ENCODE data around the gene TNS3. TPM values are rescaled to one million over a fixed set of nuclear protein-coding genes. Genes with fewer than 3 reads are reported as not detected.

Gene TNS3
- polyA plus RNA-seq, 3 donors, result 5.2 to 30.3 (median 7.9) TPM

GRCh38 chr7:47418601-47419309 lies 163.2 kb downstream of the TNS3 start:
- no peak for TF ChIP-seq CTCF (IDR thresholded peaks at IDR 0.05)
- no peak overlapping the region for H3K4me3 Mint-ChIP-seq
- Histone ChIP-seq H4K20me1 (ENCODE audit: insufficient read depth, low read length) (peaks cover 17% of the 10 kb centered on the region), H3K36me3 (replicated peaks in 1 of 2; ENCODE audit: control insufficient read depth in 1 of 2, insufficient read depth in 2 of 2, low read length in 2 of 2) (peaks cover 80 to 100% of the 10 kb centered on the region in 2 donors), H3K9ac (ENCODE audit: insufficient read depth, low read length, poor library complexity, severe bottlenecking) (no peak overlapping the region), H2AFZ (ENCODE audit: insufficient read depth, low read depth, low read length, poor library complexity, severe bottlenecking) (no peak overlapping the region), H3K27me3 (ENCODE audit: control insufficient read depth in 2 of 2, insufficient read depth in 2 of 2, low read length in 2 of 2) (no peaks in the 10 kb centered on the region), H3K4me1 (ENCODE audit: control insufficient read depth in 1 of 2, insufficient read depth in 2 of 2, low read length in 2 of 2) (peaks cover 0 to 8% of the 10 kb centered on the region in 2 donors), H3K4me2 (replicated peaks; ENCODE audit: extremely low read depth, low read length, poor library complexity, severe bottlenecking) (no peak overlapping the region), H3K27ac (ENCODE audit: low read depth in 1 of 2, low read length in 2 of 2) (peak overlapping the region in 1 of 2 donors; percentile 41), H3K79me2 (ENCODE audit: insufficient read depth, low read length) (no peaks in the 10 kb centered on the region), H3K4me3 (replicated peaks in 1 of 3; ENCODE audit: low read depth in 2 of 3, low read length in 3 of 3) (no peak overlapping the region), H3K9me3 (replicated peaks in 1 of 2; ENCODE audit: control insufficient read depth in 1 of 2, insufficient read depth in 1 of 2, low read length in 2 of 2) (no peaks in the 10 kb centered on the region)
- H3K36me3 Mint-ChIP-seq, result peaks cover 92 to 96% of the 10 kb centered on the region in 2 donors
- intact Hi-C loops (cut with micrococcal nuclease), result no loop called here
- no peak for DNase-seq
- H3K27ac Mint-ChIP-seq, result peak overlapping the region in 2 of 7 donors; percentile 46 to 52
- peaks cover 8% of the 10 kb centered on the region for H3K4me1 Mint-ChIP-seq
- H3K27me3 Mint-ChIP-seq (ENCODE audit: low read depth in 3 of 3), result peaks cover 0 to 2% (median 0%) of the 10 kb centered on the region in 3 donors
- peaks cover 0 to 4% (median 2%) of the 10 kb centered on the region in 7 donors for H3K9me3 Mint-ChIP-seq
- WGBS (ENCODE audit: insufficient coverage), result 100% methylated on average over 1 of the region's 5 CpGs

GRCh38 chr7:47416492-47417480 lies 165.1 kb downstream of the TNS3 start:
- Histone ChIP-seq H3K27ac (ENCODE audit: low read depth in 1 of 2, low read length in 2 of 2) (no peak overlapping the region), H3K36me3 (replicated peaks in 1 of 2; ENCODE audit: control insufficient read depth in 1 of 2, insufficient read depth in 2 of 2, low read length in 2 of 2) (peaks cover 75 to 100% of the 10 kb centered on the region in 2 donors), H3K79me2 (ENCODE audit: insufficient read depth, low read length) (no peaks in the 10 kb centered on the region), H3K9me3 (replicated peaks in 1 of 2; ENCODE audit: control insufficient read depth in 1 of 2, insufficient read depth in 1 of 2, low read length in 2 of 2) (no peaks in the 10 kb centered on the region), H3K4me2 (replicated peaks; ENCODE audit: extremely low read depth, low read length, poor library complexity, severe bottlenecking) (no peak overlapping the region), H3K4me1 (ENCODE audit: control insufficient read depth in 1 of 2, insufficient read depth in 2 of 2, low read length in 2 of 2) (peaks cover 0 to 4% of the 10 kb centered on the region in 2 donors), H4K20me1 (ENCODE audit: insufficient read depth, low read length) (peaks cover 17% of the 10 kb centered on the region), H3K27me3 (ENCODE audit: control insufficient read depth in 2 of 2, insufficient read depth in 2 of 2, low read length in 2 of 2) (no peaks in the 10 kb centered on the region), H3K9ac (ENCODE audit: insufficient read depth, low read length, poor library complexity, severe bottlenecking) (no peak overlapping the region), H3K4me3 (replicated peaks in 1 of 3; ENCODE audit: low read depth in 2 of 3, low read length in 3 of 3) (no peak overlapping the region), H2AFZ (ENCODE audit: insufficient read depth, low read depth, low read length, poor library complexity, severe bottlenecking) (no peak overlapping the region)
- WGBS (ENCODE audit: insufficient coverage), result 94% methylated on average over 17 of the region's 21 CpGs
- Mint-ChIP-seq H3K27ac (peak overlapping the region in 2 of 7 donors; percentile 35 to 68), H3K36me3 (peaks cover 85 to 96% of the 10 kb centered on the region in 2 donors), H3K27me3 (ENCODE audit: low read depth in 3 of 3) (peaks cover 0 to 2% (median 0%) of the 10 kb centered on the region in 3 donors), H3K9me3 (peaks cover 0 to 3% (median 0%) of the 10 kb centered on the region in 7 donors), H3K4me1 (peaks cover 5% of the 10 kb centered on the region), H3K4me3 (no peak overlapping the region)
- no peak for DNase-seq
- TF ChIP-seq CTCF (IDR thresholded peaks at IDR 0.05), result no peak
- intact Hi-C loops (cut with micrococcal nuclease), result no loop called here

Measured in CD14-positive monocyte (primary cell).